GM19023 (cell line): ENCODE measurements around the gene ATPAF2.

Experiments
- ATAC-seq: cut with Tn5 transposase; IDR thresholded peaks from one replicate; pipeline ENCODE4 v1.9.1; 2021; ENCODE audit warnings: mild to moderate bottlenecking, moderate library complexity; ENCODE audit not compliant: unreplicated experiment

The ATPAF2 gene

GRCh38 chr17:18038861-18039534, at the start of gene ATPAF2, which contains the start of gene GID4:
ATPAF2 (minus strand) TSS chr17:18039168; CDS start chr17:18039013, 155 bp downstream.
GID4 (plus strand) TSS chr17:18039408; CDS start chr17:18039465, 57 bp downstream.
- ATAC-seq: peak; percentile 92

DNA sequence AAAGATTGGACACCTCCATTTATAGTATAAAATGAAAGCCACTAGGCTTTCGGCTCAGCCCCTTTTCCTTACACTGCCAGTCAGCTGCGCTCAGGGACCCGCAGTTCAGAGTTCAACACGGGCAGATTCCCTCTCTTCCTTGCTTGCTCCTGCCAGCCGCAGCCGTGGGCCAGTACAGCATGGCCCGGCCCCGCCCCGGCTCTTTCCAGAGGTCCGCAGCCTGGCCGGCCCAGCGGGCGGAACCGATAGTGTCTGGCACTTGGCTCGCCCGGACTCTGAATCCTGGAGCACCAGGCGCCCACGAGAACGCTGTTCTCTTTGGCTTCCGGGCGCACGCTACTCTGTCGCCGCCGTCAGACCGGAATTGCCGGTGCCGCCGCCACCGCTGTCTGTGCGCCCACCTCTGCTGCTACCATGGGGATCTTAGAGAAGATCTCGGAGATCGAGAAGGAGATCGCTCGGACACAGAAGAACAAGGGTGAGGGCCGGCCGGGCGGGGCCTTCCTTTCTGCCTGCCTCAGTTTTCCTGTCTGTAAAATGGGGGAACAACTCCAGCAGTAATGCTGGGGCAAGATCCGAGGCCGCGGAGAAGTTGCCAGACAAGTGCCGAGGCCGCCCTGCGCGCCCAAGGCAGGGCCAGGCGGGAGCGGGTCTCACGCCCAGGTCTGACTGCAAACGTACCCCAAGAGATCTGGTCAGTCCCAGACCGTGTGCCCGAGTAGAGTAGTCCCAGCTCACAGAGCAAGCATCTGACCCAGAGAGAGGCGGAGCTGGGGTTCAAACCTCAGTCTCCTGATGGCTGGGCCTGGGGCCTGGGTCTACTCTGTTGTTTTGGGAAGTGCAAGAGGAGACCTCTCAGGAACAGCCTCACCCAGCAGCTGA, 48.9 kb upstream of the ATPAF2 start, which contains the start of gene DRG2:
TSS of gene DRG2 (plus strand) at position 339 of the 882 bp plus-strand sequence. CDS start at position 415, 76 bp downstream.
- ATAC-seq: peak; percentile 85

- ATAC-seq: no peak
Observed at GRCh38 chr17:18084256-18084655, 45.3 kb upstream of the ATPAF2 start.

DNA sequence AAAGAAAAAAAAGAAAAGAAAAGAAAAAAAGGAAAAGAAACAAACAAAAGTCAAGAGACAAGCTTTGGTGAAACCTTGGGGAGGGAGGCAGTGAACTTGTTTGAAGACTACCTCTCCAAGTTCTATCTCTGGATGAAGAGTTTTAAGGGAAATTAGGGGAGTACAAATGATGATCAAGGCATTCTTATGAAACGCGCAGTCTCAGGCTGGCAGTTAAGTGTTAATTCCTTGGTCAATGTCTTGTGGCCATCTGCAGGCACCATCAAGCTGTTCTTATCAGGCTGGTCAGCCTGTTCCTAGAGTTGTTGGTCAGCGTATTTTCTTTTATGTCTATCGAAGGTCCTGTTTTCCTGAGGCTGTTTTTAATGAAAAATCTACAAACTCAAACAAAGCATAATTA, 40.6 kb upstream of the ATPAF2 start:
- no peak for ATAC-seq

DNA sequence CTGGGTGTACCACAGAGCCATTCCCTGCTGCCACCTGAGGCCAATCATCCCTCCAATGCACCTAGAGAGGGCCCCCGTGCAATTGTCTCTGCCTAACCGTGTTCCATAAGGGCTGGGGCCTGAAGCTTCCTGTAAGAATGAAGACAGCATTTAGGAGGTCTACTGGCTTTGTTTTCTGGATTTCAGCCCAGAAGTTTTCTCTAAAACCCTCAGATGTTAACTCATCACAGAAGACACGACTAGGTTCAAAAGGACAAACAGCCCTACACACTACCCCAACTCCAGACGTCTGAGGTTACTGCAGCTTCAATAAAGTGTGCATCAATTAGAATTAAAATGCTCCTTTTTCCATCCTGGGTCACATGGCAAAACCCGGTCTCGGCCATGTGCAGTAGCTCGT, 38.0 kb upstream of the ATPAF2 start:
- ATAC-seq: no peak

DNA sequence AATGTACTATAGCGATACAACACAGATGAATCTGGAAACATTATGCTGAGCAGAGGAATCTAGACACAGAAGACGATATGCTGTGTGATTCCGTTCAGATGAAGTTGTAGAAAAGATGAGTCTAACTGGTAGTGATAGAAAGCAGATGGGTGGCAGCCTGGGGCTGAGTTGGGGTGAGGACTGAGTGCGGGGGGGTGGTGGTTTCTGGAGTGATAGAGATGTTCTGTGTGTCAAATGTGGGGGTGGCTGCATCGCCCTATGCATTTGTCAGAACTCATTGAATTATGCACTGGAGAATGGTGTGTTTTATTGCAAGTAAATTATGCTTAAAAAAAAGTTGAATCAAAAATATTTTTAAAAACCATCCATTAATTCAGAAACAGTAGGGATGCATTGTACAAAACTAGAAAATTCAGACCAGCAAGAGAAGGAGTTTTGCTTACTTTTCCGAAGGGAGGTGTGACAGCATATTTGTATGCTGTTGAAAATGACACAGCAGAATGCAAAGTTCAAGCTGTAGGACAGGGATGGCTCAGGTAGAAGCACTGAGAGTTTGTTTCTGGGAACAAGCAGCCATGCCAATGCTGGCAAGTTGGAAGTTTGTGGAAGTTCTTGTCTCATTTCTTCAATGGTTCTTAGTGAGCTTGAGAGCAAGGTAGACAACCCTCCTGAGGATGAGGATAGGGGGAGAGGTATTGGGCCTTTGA, 35.8 kb upstream of the ATPAF2 start:
- ATAC-seq: no peak

- no peak for ATAC-seq
Observed at GRCh38 chr17:18071751-18072150, 32.8 kb upstream of the ATPAF2 start.

DNA sequence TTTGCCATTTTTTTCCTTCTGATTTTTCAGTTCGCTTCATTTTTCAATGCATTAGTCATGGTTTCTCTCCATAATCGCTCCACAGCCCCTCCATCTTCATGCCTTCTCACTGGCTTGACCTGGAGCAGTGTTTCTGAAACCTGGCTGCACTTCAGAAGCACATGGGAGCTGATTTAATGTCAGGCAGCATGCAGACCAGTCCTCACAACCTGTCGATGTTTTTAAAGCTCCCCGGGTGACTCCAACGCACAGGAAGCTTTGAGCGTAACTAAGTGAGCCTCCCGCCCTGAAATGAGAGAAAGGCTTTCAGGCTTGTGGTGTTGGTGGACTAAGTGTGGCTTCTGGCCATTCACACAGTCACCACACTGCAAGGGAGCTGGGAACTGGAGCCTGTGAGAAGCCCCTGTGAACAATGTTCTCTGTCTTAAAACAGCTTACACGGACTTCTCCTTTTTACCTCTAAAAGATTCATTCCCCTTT, 31.9 kb upstream of the ATPAF2 start:
- ATAC-seq: no peak

GRCh38 chr17:18069101-18069500, 30.1 kb upstream of the ATPAF2 start:
- no peak for ATAC-seq

DNA sequence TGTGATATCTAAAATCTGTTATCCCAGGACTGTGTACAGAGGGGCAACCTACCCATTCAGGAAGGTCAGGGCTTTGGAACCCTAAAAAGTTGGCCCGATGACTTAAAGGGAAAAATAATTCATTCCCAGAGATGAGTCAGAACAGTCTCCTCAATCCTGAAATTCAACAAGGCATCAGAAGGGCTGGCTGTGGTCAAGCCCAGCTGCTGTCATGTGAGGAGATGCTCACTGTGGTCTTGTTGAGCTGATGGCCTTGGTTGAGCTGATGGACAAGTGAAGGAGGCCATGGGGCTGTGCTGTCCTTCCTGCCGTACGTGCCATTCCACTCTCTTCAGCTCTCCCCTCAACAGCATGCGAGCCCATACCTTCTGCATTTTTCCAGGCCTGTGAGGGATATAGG, 27.9 kb upstream of the ATPAF2 start:
- ATAC-seq: no peak

GRCh38 chr17:18065546-18065945, 26.6 kb upstream of the ATPAF2 start:
- no peak for ATAC-seq

DNA sequence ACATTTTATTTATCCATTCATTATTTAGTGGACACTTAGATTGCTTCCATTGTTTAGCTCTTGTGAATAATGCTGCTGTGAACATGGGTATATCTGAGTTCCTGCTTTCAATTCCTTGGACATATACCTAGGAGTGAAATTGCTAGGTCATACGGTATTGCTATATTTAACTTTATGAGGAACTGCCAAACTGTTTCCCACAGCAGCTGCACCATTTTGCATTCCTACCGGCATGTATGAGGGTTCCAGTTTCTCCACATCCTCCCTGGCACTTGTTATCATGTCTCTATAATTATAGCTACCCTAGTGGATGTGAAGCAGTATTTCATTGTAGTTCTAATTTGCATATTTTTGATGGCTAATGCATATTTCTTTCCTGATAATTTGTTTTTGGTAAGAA, 25.1 kb upstream of the ATPAF2 start:
- no peak for ATAC-seq

DNA sequence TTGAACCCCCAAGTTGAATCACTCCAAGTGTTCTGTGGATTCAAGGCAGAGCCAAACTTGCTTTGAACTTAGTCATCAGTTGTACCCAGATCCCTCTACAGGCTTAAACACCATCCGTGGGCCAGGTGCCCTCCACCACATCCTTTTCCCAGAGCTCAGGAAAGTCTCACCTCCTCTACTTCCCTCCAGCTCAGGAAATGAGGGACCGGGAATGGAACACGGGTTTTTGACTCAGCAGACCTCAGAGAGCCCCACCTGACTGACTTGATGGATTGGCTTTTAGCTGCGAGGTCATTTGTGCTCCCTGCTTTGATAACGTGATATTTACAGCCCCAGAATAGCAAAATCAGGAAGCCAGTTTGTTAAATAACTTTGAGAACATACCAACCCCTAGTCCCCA, 20.3 kb upstream of the ATPAF2 start:
- no peak for ATAC-seq

- no peak for ATAC-seq
Observed at GRCh38 chr17:18056214-18056613, 17.2 kb upstream of the ATPAF2 start.

GRCh38 chr17:18055597-18055996, 16.6 kb upstream of the ATPAF2 start:
- no peak for ATAC-seq

DNA sequence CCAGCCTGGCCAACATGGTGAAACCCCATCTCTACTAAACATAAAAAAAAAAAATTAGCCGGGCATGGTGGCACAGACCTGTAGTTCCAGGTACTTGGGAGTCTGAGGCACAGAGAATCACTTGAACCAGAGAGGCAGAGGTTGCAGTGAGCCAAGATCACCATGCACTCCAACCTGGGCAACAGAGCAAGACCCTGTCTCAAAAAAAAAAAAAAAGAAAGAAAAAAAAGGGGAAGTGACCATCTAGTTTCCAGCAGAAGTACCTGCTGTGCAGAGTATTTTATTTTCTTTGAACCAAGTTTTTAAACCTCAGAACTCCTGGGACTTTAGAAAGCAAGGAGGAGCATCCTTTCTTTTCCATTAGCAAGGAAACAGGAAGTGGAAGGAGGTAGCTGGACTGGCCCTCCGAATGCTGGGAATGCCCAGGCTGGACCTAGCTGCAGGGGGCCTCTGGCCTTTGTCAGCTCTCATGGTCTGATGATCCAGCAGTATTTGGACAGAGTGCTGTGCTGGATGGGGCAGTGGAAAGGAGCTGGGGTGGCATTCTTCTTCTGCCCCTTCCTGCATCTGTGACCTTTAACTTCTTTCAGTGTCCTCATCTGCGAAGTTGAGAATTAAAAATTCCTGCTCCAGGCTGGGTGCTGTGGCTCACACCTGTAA, 6.9 kb upstream of the ATPAF2 start:
- no peak for ATAC-seq

DNA sequence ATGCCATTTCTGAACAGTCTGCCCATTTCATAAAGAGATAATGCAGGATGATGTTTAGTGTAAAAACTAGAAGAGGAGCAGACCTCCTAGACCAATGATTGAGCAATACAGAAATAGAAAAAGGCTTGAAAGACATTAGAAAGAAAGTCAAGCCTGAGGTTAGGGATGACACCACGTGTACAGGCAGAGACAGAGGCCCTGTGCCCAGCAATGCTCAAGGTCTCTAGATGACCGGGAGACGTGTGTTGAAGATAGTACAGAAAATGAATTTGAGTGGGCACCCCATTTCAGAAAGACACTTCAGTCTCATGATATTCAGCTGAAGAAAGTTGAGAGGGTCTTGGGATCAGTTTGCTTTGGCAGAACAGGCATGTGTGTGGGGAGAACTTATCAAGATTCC, 5.6 kb upstream of the ATPAF2 start:
- no peak for ATAC-seq

GRCh38 chr17:18043491-18043890, 4.5 kb upstream of the ATPAF2 start:
- no peak for ATAC-seq

DNA sequence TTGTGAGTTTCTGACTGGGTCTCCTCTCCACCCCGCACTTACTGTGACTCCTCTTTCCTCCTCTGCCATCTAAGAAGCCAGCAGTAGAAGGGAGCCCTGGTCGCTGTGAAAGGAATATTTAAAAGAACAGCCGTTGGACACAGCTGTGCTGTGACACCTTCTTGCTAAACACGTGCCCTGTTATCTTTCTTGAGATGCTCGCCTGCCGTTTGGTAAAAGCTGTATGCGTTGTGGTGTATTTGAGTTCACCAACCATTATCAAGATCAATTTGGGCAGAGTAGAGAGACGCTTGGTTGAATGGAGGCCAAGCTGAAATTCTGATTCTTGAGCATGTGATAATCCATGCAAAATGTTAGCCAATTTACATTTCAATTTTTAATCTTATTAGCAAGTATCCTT, 4.0 kb upstream of the ATPAF2 start:
- no peak for ATAC-seq

- no peak for ATAC-seq
Observed at GRCh38 chr17:18041776-18042175, 2.8 kb upstream of the ATPAF2 start.
